NCI-H2196 (cell line): ENCODE data around the gene CILP2.

Experiments
- DNase-seq: peaks from one replicate; lab custom pipeline; 2025; ENCODE audit not compliant: unreplicated experiment; lab: John Stamatoyannopoulos, UW

The CILP2 gene

GRCh38 chr19:19504754-19505668 lies 33.1 kb upstream of the CILP2 start:
- no peak for DNase-seq

GRCh38 chr19:19505669-19506326 lies 32.3 kb upstream of the CILP2 start:
- no peak for DNase-seq

GRCh38 chr19:19506592-19506991 lies 31.5 kb upstream of the CILP2 start:
- DNase-seq, result no peak

- no peak for DNase-seq
Observed at GRCh38 chr19:19507354-19507753, 30.7 kb upstream of the CILP2 start.

GRCh38 chr19:19508217-19508616 lies 29.8 kb upstream of the CILP2 start:
- DNase-seq, result no peak

GRCh38 chr19:19510432-19510831 lies 27.6 kb upstream of the CILP2 start:
- DNase-seq, result no peak

- no peak for DNase-seq
Observed at GRCh38 chr19:19513682-19514081, 24.4 kb upstream of the CILP2 start.

- DNase-seq, result no peak
Observed at GRCh38 chr19:19514215-19514657, 23.8 kb upstream of the CILP2 start.

- DNase-seq, result no peak
Observed at GRCh38 chr19:19514881-19515641, 23.0 kb upstream of the CILP2 start, which contains the start of gene TSSK6. Gene TSSK6 (minus strand): TSS chr19:19515548. CDS start chr19:19515427, 121 bp downstream.

GRCh38 chr19:19515642-19516519 lies 22.2 kb upstream of the CILP2 start, which contains the start of gene NDUFA13:
Gene NDUFA13 (plus strand): TSS chr19:19516225. CDS start chr19:19516239, 14 bp downstream.
- peak; percentile 85 for DNase-seq

GRCh38 chr19:19517235-19517619 lies 20.8 kb upstream of the CILP2 start:
- no peak for DNase-seq

- no peak for DNase-seq
Observed at GRCh38 chr19:19520989-19521388, 17.1 kb upstream of the CILP2 start.

- no peak for DNase-seq
Observed at GRCh38 chr19:19523177-19523576, 14.9 kb upstream of the CILP2 start.

GRCh38 chr19:19524053-19524452 lies 14.0 kb upstream of the CILP2 start:
- no peak for DNase-seq

- no peak for DNase-seq
Observed at GRCh38 chr19:19525611-19526380, 12.3 kb upstream of the CILP2 start.

GRCh38 chr19:19526581-19527370 lies 11.3 kb upstream of the CILP2 start:
- no peak for DNase-seq

GRCh38 chr19:19527371-19527656 lies 10.8 kb upstream of the CILP2 start:
- no peak for DNase-seq

- DNase-seq, result no peak
Observed at GRCh38 chr19:19527674-19528625, 10.1 kb upstream of the CILP2 start.
